ENCODE results near the gene PFKFB3. TPM values are rescaled to one million over a fixed set of nuclear protein-coding genes. Genes with fewer than 3 reads are reported as not detected.
A peak's percentile ranks its signal among the peaks of the same experiment; 100 is the strongest.

Gene PFKFB3
- total and polyA plus RNA-seq, 8 donors: 10.0 to 28.4 (median 17.8) TPM

- DNase-seq (no peak), ATAC-seq (no peak), FAIRE-seq (no peak)
- TF ChIP-seq, protein P1, sequence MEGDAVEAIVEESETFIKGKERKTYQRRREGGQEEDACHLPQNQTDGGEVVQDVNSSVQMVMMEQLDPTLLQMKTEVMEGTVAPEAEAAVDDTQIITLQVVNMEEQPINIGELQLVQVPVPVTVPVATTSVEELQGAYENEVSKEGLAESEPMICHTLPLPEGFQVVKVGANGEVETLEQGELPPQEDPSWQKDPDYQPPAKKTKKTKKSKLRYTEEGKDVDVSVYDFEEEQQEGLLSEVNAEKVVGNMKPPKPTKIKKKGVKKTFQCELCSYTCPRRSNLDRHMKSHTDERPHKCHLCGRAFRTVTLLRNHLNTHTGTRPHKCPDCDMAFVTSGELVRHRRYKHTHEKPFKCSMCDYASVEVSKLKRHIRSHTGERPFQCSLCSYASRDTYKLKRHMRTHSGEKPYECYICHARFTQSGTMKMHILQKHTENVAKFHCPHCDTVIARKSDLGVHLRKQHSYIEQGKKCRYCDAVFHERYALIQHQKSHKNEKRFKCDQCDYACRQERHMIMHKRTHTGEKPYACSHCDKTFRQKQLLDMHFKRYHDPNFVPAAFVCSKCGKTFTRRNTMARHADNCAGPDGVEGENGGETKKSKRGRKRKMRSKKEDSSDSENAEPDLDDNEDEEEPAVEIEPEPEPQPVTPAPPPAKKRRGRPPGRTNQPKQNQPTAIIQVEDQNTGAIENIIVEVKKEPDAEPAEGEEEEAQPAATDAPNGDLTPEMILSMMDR (IDR thresholded peaks at IDR 0.05): no peak
- Histone ChIP-seq H3K27me3 (no peaks in the 10 kb centered on the region), H3K4me1 (no peaks in the 10 kb centered on the region), H3K27ac (no peak overlapping the region), H3K9me3 (no peaks in the 10 kb centered on the region), H3K4me3 (no peak overlapping the region), H3K36me3 (peaks cover 3 to 52% (median 4%) of the 10 kb centered on the region in 3 donors)
- 96 to 98% methylated on average over 5 of the region's 5 CpGs for WGBS, 2 donors
- intact Hi-C loops (cut with DNase I): loop anchor here in 1 of 3 donors (10.0 kb wide), 1 partner anchor 191 kb away; no protein-coding TSS in a partner anchor
Observed at GRCh38 chr10:6213908-6214307, 11.2 kb downstream of the PFKFB3 start.

DNA sequence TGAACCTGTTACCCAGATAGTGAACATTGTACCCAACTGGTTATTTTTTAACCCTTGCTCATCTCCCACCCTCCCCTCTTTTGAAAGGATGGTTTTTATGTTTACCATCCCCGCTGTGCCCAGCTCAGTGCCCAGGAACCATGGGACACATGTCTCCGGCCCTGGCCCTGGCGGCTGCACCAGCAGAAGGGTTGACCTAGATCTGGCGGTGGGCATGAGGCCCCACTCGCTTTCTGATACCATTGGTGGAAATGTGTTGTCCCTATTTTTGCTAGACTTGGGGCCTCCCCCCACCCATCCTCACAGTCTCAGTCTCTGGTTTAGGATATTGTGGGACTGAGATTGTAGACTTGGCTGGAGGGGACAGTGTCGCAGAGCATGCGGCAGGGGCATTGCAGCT is 11.9 kb downstream of the PFKFB3 start:
- no peak overlapping the region for H3K4me3 ChIP-seq
- 97% methylated on average over 7 of the region's 7 CpGs for WGBS, 2 donors
- intact Hi-C loops (cut with DNase I): loop anchor here in 1 of 3 donors (10.0 kb wide), 1 partner anchor 190 kb away; no protein-coding TSS in a partner anchor
- no peak for ATAC-seq
- H3K9me3 ChIP-seq: no peaks in the 10 kb centered on the region
- H3K27ac ChIP-seq: no peak overlapping the region
- H3K36me3 ChIP-seq: peaks cover 3 to 59% (median 9%) of the 10 kb centered on the region in 3 donors
- H3K27me3 ChIP-seq: no peaks in the 10 kb centered on the region
- peak in 1 of 6 donors; percentile 25 for DNase-seq
- no peak for FAIRE-seq
- H3K4me1 ChIP-seq: no peaks in the 10 kb centered on the region
- TF ChIP-seq, protein P1 (IDR thresholded peaks at IDR 0.05): no peak

GRCh38 chr10:6215241-6215640 is 12.5 kb downstream of the PFKFB3 start:
- no peak for FAIRE-seq
- WGBS, 2 donors: 97% methylated on average over 19 of the region's 19 CpGs
- H3K4me3 ChIP-seq: no peak overlapping the region
- no peaks in the 10 kb centered on the region for H3K9me3 ChIP-seq
- intact Hi-C loops (cut with DNase I): loop anchor here in 1 of 3 donors (10.0 kb wide), 1 partner anchor 190 kb away; no protein-coding TSS in a partner anchor
- H3K4me1 ChIP-seq: no peaks in the 10 kb centered on the region
- ATAC-seq: no peak
- no peak overlapping the region for H3K27ac ChIP-seq
- no peaks in the 10 kb centered on the region for H3K27me3 ChIP-seq
- DNase-seq: peak in 1 of 6 donors; percentile 67
- H3K36me3 ChIP-seq: peaks cover 3 to 65% (median 9%) of the 10 kb centered on the region in 3 donors
- TF ChIP-seq, protein P1 (IDR thresholded peaks at IDR 0.05): no peak

GRCh38 chr10:6215683-6216484 is 13.2 kb downstream of the PFKFB3 start:
- Histone ChIP-seq H3K4me3 (no peak overlapping the region), H3K27me3 (no peaks in the 10 kb centered on the region), H3K9me3 (no peaks in the 10 kb centered on the region), H3K4me1 (no peaks in the 10 kb centered on the region), H3K36me3 (peaks cover 7 to 71% (median 13%) of the 10 kb centered on the region in 3 donors), H3K27ac (no peak overlapping the region)
- intact Hi-C loops (cut with DNase I): loop anchor here in 1 of 3 donors (10.0 kb wide), 1 partner anchor 189 kb away; no protein-coding TSS in a partner anchor
- FAIRE-seq: no peak
- ATAC-seq: no peak
- DNase-seq: peak in 1 of 6 donors; percentile 49
- 92% methylated on average over 24 of the region's 24 CpGs for WGBS, 2 donors
- TF ChIP-seq, protein P1 (IDR thresholded peaks at IDR 0.05): no peak
